NCI-H2171 (cell line): ENCODE results near the gene SCFD2.
"Not testable (repeated sequence)": the region's sequence is repeated elsewhere in the genome, so short reads cannot be mapped to it uniquely, and the experiment has no call there.

ENCODE experiments used
- DNase-seq: peaks from one replicate; lab custom pipeline; 2025; lab: John Stamatoyannopoulos, UW

Gene SCFD2

GRCh38 chr4:53100501-53101190, 265.2 kb downstream of the SCFD2 start:
- DNase-seq: no peak

GRCh38 chr4:53098681-53099121, 267.2 kb downstream of the SCFD2 start:
- DNase-seq: no peak

GRCh38 chr4:53094040-53094439, 271.8 kb downstream of the SCFD2 start:
- DNase-seq: no peak

- DNase-seq: no peak
Observed at GRCh38 chr4:53089936-53090729, 275.7 kb downstream of the SCFD2 start.

GRCh38 chr4:53088152-53088551, 277.7 kb downstream of the SCFD2 start:
- DNase-seq: no peak

- no peak for DNase-seq
Observed at GRCh38 chr4:53076374-53076958, 289.4 kb downstream of the SCFD2 start.

GRCh38 chr4:53075162-53075785, 290.6 kb downstream of the SCFD2 start:
- no peak for DNase-seq

GRCh38 chr4:53068755-53069330, 297.0 kb downstream of the SCFD2 start:
- no peak for DNase-seq

GRCh38 chr4:53067125-53067802, 298.6 kb downstream of the SCFD2 start:
- no peak for DNase-seq

GRCh38 chr4:53066155-53066554, 299.7 kb downstream of the SCFD2 start:
- DNase-seq: no peak

- no peak for DNase-seq
Observed at GRCh38 chr4:53064609-53065008, 301.3 kb downstream of the SCFD2 start.

GRCh38 chr4:53061091-53061850, 304.6 kb downstream of the SCFD2 start:
- no peak for DNase-seq

GRCh38 chr4:53060278-53060677, 305.6 kb downstream of the SCFD2 start:
- DNase-seq: no peak

GRCh38 chr4:53059871-53060270, 306.0 kb downstream of the SCFD2 start:
- no peak for DNase-seq

GRCh38 chr4:53059256-53059655, 306.6 kb downstream of the SCFD2 start:
- DNase-seq: no peak

- no peak for DNase-seq
Observed at GRCh38 chr4:53057679-53058078, 308.2 kb downstream of the SCFD2 start.

- DNase-seq: not testable (repeated sequence)
Observed at GRCh38 chr4:53057108-53057507, 308.8 kb downstream of the SCFD2 start.

GRCh38 chr4:53055716-53056403, 310.0 kb downstream of the SCFD2 start:
- no peak for DNase-seq

GRCh38 chr4:53055274-53055673, 310.6 kb downstream of the SCFD2 start:
- peak; percentile 30 for DNase-seq

- no peak for DNase-seq
Observed at GRCh38 chr4:53050361-53050774, 315.5 kb downstream of the SCFD2 start.
